ENCODE measurements around the gene CHAF1A.

Gene CHAF1A

DNA sequence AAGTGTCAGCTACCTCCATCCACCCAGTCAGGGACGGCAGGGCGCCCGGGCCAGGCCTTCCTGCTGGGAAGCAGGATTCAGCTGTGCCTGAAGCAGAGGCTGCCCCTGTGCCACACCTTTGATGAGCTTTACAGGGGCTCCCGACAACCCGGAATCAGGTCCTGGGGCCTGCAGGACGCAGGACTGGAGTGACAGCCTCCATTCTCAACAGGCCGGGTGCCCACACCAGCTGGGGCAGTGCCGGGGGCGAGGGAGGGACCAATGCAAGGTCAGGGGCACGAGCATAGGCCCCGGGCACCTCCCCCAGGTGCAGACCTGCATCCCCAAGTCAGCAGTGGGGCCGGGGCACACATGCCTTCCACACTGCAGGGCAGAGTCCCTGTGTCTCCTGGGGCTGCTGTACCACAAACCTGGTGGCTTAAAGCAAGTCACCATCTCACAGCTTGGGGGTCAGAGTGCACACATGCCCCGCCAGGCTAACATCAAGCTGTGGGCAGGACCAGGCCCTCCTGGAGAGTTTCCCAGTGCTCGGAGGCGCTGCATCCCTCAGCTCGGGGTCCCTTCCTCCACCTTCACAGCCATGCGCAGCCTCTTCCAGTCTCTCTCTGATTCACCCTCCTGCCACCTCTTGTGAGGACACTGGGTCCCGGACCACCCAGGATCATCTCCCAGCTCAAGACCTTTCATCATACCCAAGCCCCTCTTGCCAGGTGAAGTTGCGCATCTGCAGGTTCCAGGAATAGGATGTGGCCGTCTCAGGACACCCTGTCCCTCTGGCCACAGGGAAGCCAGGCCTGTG is 41.7 kb downstream of the CHAF1A start:
- no peak for DNase-seq (ENCODE audit: low spot score)
- TF ChIP-seq, protein P1, sequence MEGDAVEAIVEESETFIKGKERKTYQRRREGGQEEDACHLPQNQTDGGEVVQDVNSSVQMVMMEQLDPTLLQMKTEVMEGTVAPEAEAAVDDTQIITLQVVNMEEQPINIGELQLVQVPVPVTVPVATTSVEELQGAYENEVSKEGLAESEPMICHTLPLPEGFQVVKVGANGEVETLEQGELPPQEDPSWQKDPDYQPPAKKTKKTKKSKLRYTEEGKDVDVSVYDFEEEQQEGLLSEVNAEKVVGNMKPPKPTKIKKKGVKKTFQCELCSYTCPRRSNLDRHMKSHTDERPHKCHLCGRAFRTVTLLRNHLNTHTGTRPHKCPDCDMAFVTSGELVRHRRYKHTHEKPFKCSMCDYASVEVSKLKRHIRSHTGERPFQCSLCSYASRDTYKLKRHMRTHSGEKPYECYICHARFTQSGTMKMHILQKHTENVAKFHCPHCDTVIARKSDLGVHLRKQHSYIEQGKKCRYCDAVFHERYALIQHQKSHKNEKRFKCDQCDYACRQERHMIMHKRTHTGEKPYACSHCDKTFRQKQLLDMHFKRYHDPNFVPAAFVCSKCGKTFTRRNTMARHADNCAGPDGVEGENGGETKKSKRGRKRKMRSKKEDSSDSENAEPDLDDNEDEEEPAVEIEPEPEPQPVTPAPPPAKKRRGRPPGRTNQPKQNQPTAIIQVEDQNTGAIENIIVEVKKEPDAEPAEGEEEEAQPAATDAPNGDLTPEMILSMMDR (IDR thresholded peaks at IDR 0.05; ENCODE audit: borderline replicate concordance, control extremely low read depth, extremely low read depth, insufficient read depth, missing control alignments) = no peak
- in situ Hi-C loops (cut with MboI; ENCODE audit: low sequenced_read_pairs, unreplicated experiment) = no loop called here

DNA sequence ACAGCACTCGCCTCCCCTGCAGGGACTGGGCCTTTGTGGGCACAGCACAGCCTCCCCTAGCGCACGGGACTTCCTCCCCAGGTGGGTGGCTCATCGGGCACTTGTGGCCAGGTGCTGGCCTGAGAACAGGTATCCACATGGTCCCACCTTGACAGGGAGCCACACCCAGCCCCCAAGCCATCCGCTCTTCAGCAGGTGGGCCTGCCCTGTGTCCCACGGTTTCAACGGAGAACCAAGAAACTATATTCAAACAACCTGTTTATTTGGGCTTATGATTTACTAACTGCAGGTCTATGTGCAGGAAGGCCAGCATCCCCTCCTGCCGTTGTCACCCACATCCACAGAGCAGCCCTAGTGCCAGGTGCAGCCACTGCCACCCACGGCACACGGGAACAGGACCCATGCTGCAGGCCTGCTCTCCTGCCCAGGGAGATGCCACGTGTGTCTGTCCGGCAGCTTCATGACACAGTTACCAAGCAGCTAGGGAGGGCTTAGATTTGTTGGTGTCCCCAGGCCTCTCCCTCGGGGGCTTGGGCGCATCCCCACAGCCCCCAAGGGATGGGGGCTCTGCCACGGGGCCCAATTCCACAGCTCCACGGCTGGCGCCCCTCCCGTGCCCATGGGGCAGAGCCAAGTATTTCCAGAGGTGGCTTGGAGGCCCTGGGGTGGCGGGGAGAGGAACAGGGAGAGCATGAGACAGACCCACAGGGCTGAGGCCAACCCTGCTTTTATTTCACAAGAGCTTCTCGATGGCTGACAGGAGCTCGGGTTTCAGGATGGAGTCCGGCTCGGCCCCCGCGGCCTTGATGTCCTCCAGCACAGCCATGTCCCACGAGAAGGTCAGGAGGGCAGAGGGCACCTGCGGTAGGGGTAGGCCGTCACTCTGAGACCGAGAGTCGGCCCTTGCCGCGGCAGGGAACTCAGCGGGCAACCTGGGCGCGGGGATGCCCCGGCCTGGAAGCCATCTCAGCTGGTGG is 42.6 kb downstream of the CHAF1A start:
- in situ Hi-C loops (cut with MboI; ENCODE audit: low sequenced_read_pairs, unreplicated experiment) = no loop called here
- TF ChIP-seq, protein P1 (IDR thresholded peaks at IDR 0.05; ENCODE audit: borderline replicate concordance, control extremely low read depth, extremely low read depth, insufficient read depth, missing control alignments) = no peak
- DNase-seq (ENCODE audit: low spot score) = no peak

DNA sequence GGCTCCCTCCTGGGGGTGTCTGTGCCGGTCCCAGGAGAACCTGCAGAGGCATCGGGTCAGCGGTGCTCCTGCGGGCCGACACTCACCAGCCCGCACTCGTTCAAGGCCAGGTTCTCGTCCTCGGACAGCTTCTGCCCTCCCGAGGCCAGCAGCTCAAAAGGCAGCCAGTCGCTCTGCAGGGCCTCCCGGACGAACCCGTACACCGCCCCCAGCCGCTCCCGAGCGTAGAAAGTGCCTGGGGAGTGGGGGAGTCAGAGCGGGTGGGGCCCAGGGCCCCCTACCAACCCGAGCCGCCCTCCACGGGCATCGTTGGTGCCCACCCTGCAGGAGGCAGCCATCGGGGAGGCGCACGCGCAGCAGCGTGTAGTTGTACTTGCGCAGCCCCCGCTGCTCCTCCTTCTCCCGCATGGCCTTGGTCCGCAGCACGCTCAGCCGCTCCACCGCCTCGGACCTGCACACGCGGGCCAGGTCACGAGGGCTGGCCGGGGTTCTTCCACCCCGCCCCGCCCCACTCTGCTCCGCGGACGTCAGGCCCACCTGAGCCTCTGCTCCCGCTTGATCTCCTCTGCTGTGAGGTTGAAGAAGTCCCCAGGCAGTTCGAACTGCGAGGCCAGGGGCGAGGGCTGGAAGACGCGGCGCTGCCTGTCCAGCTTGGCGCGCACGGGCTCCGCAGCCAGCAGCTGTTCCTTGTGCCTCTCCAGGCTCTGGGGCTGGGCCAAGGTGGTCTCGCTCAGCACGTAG is 43.7 kb downstream of the CHAF1A start:
- DNase-seq (ENCODE audit: low spot score) = no peak
- in situ Hi-C loops (cut with MboI; ENCODE audit: low sequenced_read_pairs, unreplicated experiment) = no loop called here
- TF ChIP-seq, protein P1 (IDR thresholded peaks at IDR 0.05; ENCODE audit: borderline replicate concordance, control extremely low read depth, extremely low read depth, insufficient read depth, missing control alignments) = no peak

DNA sequence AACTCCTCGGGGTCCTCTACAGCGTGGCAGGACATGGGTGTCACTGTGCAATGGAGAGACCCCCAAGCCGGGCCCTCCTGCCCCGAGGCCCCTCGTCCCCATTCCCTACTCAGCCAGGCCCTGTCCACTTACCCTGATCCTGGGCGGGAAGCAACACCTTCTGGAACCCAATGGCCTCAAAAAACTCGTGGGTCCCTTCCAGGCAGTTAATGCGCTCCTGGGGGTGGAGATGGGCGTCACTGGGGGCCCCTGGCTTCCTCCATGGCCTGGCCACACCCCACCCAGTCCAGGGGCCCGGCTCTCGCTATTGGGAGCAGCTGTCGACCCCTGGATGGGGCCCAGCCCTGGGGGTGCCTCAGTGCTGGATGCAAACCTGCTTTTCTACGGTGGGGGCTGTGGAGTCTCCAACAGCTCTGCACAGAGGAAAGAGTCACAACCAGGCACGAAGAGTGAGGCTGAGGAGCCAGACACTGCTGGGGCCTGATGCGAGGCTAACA is 44.3 kb downstream of the CHAF1A start:
- in situ Hi-C loops (cut with MboI; ENCODE audit: low sequenced_read_pairs, unreplicated experiment) = no loop called here
- DNase-seq (ENCODE audit: low spot score) = no peak
- TF ChIP-seq, protein P1 (IDR thresholded peaks at IDR 0.05; ENCODE audit: borderline replicate concordance, control extremely low read depth, extremely low read depth, insufficient read depth, missing control alignments) = no peak

DNA sequence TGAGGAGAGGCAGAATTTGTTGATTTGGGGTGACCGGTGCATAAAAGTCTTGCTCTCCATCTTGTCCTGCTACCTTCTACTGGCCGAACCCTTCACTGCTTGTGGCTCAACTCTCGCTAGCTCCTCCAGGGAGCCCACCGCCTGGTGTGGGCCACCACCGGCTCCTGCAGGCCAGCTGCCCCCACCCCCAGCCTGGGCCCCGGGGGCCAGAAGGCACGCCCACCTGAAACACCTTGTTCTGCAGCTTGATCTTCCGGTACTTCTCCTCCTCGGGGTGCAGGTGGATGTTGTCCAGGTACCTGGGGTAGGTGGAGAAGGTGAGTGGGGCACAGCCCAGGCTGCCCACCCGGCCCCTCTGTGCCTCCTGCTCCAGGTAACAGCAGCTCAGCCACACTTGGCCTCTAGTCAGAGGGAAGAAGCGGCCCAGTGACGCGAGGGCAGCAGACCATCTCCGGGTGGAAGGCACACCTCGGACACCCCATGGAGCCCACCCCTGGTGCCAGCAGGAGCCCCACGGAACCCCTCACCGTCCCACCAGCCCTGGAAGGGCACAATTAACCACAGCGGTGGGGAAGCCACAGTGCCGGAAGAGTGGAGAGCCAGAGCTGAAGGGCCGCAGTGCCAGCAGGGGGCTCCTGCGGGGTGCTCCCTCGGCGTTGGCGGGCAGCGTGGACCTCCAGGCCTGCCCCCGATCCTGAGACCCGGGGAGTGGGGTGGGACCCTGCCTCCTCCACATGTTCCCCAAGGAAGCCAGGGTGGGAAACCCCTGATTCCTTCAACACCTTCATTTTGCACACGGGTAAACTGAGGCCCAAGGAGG is 45.1 kb downstream of the CHAF1A start:
- DNase-seq (ENCODE audit: low spot score) = no peak
- TF ChIP-seq, protein P1 (IDR thresholded peaks at IDR 0.05; ENCODE audit: borderline replicate concordance, control extremely low read depth, extremely low read depth, insufficient read depth, missing control alignments) = no peak

More for the DNA sequence above, 45.1 kb downstream of the CHAF1A start:
- in situ Hi-C loops (cut with MboI; ENCODE audit: low sequenced_read_pairs, unreplicated experiment) = no loop called here
